ENCODE measurements around the gene PKD2L1.

- TF ChIP-seq ZNF274 (IDR thresholded peaks at IDR 0.05; ENCODE audit: low read depth, low read length), result no peak
- no peak for TF ChIP-seq YY1 (IDR thresholded peaks at IDR 0.05; ENCODE audit: insufficient read depth, insufficient read length)
- no peak for TF ChIP-seq SUZ12 (IDR thresholded peaks at IDR 0.05; ENCODE audit: extremely low read depth, insufficient read depth, insufficient read length)
Observed at GRCh38 chr10:100341953-100342626, 12.1 kb upstream of the PKD2L1 start.
